Erythroblast (primary cell): ENCODE measurements around the gene ZBTB20.

Experiments
- GATA1 ChIP-seq: IDR thresholded peaks from 2 replicates; pipeline ENCODE4 v1.6.1; 2011; ENCODE audit warnings: low read depth, mild to moderate bottlenecking, control low read depth, low read length, moderate library complexity
- POLR2A ChIP-seq: IDR thresholded peaks from 2 replicates; pipeline ENCODE4 v1.6.1; 2011; ENCODE audit warnings: mild to moderate bottlenecking, low read length

- TF ChIP-seq POLR2A, result no peak
- TF ChIP-seq GATA1, result no peak
These were observed 680.8 kb downstream of the ZBTB20 start for GRCh38 chr3:114466251-114466650.
